H9 (cell line): ENCODE results near the gene IGFBP3. TPM values are rescaled to one million over a fixed set of nuclear protein-coding genes. Genes with fewer than 3 reads are reported as not detected.

Source experiments
- DNase-seq: peaks from one replicate; pipeline ENCODE4 v3.0.0-alpha.2; 2017
- H2AFZ ChIP-seq: one replicate; pipeline ENCODE4 v1.6.1; 2013; ENCODE audit warnings: mild to moderate bottlenecking, low read length, control low read depth, moderate library complexity
- H2AK5ac ChIP-seq: 2 replicates; pipeline ENCODE4 v1.6.1; 2013; ENCODE audit warnings: low read length, control low read depth, mixed read lengths; ENCODE audit not compliant: insufficient read length
- H2BK120ac ChIP-seq: one replicate; pipeline ENCODE4 v1.6.1; 2013; ENCODE audit warnings: low read depth, mild to moderate bottlenecking, low read length, control low read depth, inconsistent platforms; ENCODE audit not compliant: poor library complexity, severe bottlenecking
- H2BK12ac ChIP-seq: 2 replicates; pipeline ENCODE4 v1.6.1; 2013; ENCODE audit warnings: low read length, control low read depth, mixed read lengths, low read depth; ENCODE audit not compliant: insufficient read length
- H2BK15ac ChIP-seq: 2 replicates; pipeline ENCODE4 v1.6.1; 2013; ENCODE audit warnings: low read depth, low read length, control low read depth
- H2BK20ac ChIP-seq: one replicate; pipeline ENCODE4 v1.6.1; 2013; ENCODE audit warnings: low read depth, mild to moderate bottlenecking, low read length, control low read depth, inconsistent platforms; ENCODE audit not compliant: poor library complexity, severe bottlenecking
- H2BK5ac ChIP-seq: 2 replicates; pipeline ENCODE4 v1.6.1; 2013; ENCODE audit warnings: low read length, control low read depth, mixed read lengths; ENCODE audit not compliant: insufficient read length
- H3K14ac ChIP-seq: 2 replicates; pipeline ENCODE4 v1.6.1; 2013; ENCODE audit warnings: low read length, control low read depth; ENCODE audit not compliant: insufficient read depth
- H3K18ac ChIP-seq: 2 replicates; pipeline ENCODE4 v1.6.1; 2013; ENCODE audit warnings: low read depth, mild to moderate bottlenecking, mixed read lengths, low read length, control low read depth; ENCODE audit not compliant: insufficient read length
- H3K23ac ChIP-seq: 2 replicates; pipeline ENCODE4 v1.6.1; 2013; ENCODE audit warnings: low read length, control low read depth, mixed read lengths, low read depth; ENCODE audit not compliant: insufficient read length
- H3K23me2 ChIP-seq: 2 replicates; pipeline ENCODE4 v1.6.1; 2013; ENCODE audit warnings: low read depth, mild to moderate bottlenecking, mixed read lengths, low read length, control low read depth; ENCODE audit not compliant: insufficient read length, poor library complexity, severe bottlenecking
- H3K27ac ChIP-seq: 2 replicates; pipeline ENCODE4 v1.5.1; 2013; ENCODE audit warnings: low read length, control low read depth, mixed read lengths, low read depth; ENCODE audit not compliant: insufficient read length
- H3K27me3 ChIP-seq: 2 replicates; pipeline ENCODE4 v1.6.1; 2013; ENCODE audit warnings: low read length, control low read depth, inconsistent platforms; ENCODE audit not compliant: insufficient read depth
- H3K4ac ChIP-seq: 2 replicates; pipeline ENCODE4 v1.6.1; 2013; ENCODE audit warnings: low read depth, mild to moderate bottlenecking, control low read depth, inconsistent platforms, low read length, moderate library complexity
- H3K4me1 ChIP-seq: 2 replicates; pipeline ENCODE4 v1.6.1; 2013; ENCODE audit warnings: low read length, control low read depth, inconsistent platforms; ENCODE audit not compliant: insufficient read depth
- H3K4me2 ChIP-seq: 2 replicates; pipeline ENCODE4 v1.6.1; 2013; ENCODE audit warnings: low read length, control low read depth, mixed read lengths; ENCODE audit not compliant: insufficient read length, insufficient read depth
- H3K56ac ChIP-seq: 2 replicates; pipeline ENCODE4 v1.6.1; 2013; ENCODE audit warnings: low read depth, mild to moderate bottlenecking, mixed read lengths, low read length, control low read depth; ENCODE audit not compliant: insufficient read length
- H3K79me1 ChIP-seq: 2 replicates; pipeline ENCODE4 v1.6.1; 2013; ENCODE audit warnings: low read depth, mild to moderate bottlenecking, moderate library complexity, low read length, control low read depth, inconsistent platforms; ENCODE audit not compliant: insufficient read depth, poor library complexity, severe bottlenecking
- H3K79me2 ChIP-seq: 2 replicates; pipeline ENCODE4 v1.6.1; 2013; ENCODE audit warnings: low read length, control low read depth, inconsistent platforms; ENCODE audit not compliant: insufficient read depth
- H3K9ac ChIP-seq: 2 replicates; pipeline ENCODE4 v1.6.1; 2013; ENCODE audit warnings: low read length, control low read depth, mixed read lengths; ENCODE audit not compliant: insufficient read length; ENCODE audit errors: extremely low read depth
- H3K9me3 ChIP-seq: one replicate; pipeline ENCODE4 v1.6.1; 2013; ENCODE audit warnings: low read depth, low read length, inconsistent platforms; ENCODE audit not compliant: control insufficient read depth
- H3T11ph ChIP-seq: one replicate; pipeline ENCODE4 v1.6.1; 2013; ENCODE audit warnings: mild to moderate bottlenecking, low read length, control low read depth, inconsistent platforms
- H4K20me1 ChIP-seq: one replicate; pipeline ENCODE4 v1.6.1; 2013; ENCODE audit not compliant: control insufficient read depth, insufficient read length, insufficient read depth
- H4K5ac ChIP-seq: 2 replicates; pipeline ENCODE4 v1.6.1; 2013; ENCODE audit warnings: low read depth, mild to moderate bottlenecking, mixed read lengths, low read length, control low read depth; ENCODE audit not compliant: insufficient read length
- H4K8ac ChIP-seq: replicated peaks from 2 replicates; pipeline ENCODE4 v1.6.1; 2013; ENCODE audit warnings: low read length, control low read depth, mixed read lengths, low read depth; ENCODE audit not compliant: insufficient read length
- H4K91ac ChIP-seq: 2 replicates; pipeline ENCODE4 v1.6.1; 2013; ENCODE audit warnings: low read depth, mild to moderate bottlenecking, moderate library complexity, mixed read lengths, low read length, control low read depth; ENCODE audit not compliant: insufficient read length
- H3K27ac Mint-ChIP-seq, 3 experiments: 2 replicates in 2 of 3; 3 replicates in 1 of 3; pipeline ENCODE4 v1.8.0; 2020 to 2021; ENCODE audit warnings: mixed read lengths in 3 of 3, mild to moderate bottlenecking in 1 of 3, moderate library complexity in 1 of 3
- H3K27me3 Mint-ChIP-seq: 2 replicates; pipeline ENCODE4 v1.8.0; 2021; ENCODE audit warnings: low read depth, mild to moderate bottlenecking, moderate library complexity, mixed read lengths
- H3K36me3 Mint-ChIP-seq, 3 experiments: 2 replicates in 2 of 3; 3 replicates in 1 of 3; pipeline ENCODE4 v1.8.0; 2020 to 2021; ENCODE audit warnings: low read depth in 3 of 3, mixed read lengths in 3 of 3; ENCODE audit not compliant: insufficient read depth in 1 of 3
- H3K4me1 Mint-ChIP-seq, 2 experiments: 2 replicates each; pipeline ENCODE4 v1.8.0; 2020; ENCODE audit warnings: mixed read lengths in 2 of 2
- H3K4me3 Mint-ChIP-seq, 2 experiments: 2 replicates in 1 of 2; 3 replicates in 1 of 2; pipeline ENCODE4 v1.8.0; 2020 to 2021; ENCODE audit warnings: mild to moderate bottlenecking in 2 of 2, mixed read lengths in 2 of 2, moderate library complexity in 1 of 2
- H3K9me3 Mint-ChIP-seq, 2 experiments: 2 replicates in 1 of 2; 3 replicates in 1 of 2; pipeline ENCODE4 v1.8.0; 2020; ENCODE audit warnings: mild to moderate bottlenecking in 2 of 2, mixed read lengths in 2 of 2, moderate library complexity in 1 of 2
- CTCF ChIP-seq: fragments of 200-600 bp; sonication (generic); conservative IDR thresholded peaks from 3 replicates; pipeline ENCODE4 v1.8.0; 2021; ENCODE audit warnings: antibody characterized with exemption, mild to moderate bottlenecking
- WGBS: extraction: QIAGEN DNeasy Blood & Tissue Kit; methylation state at CpG from one replicate; pipeline ENCODE4 v1.1.7; 2013; ENCODE audit warnings: missing lambda C conversion rate, low lambda C conversion rate, mixed read lengths; ENCODE audit not compliant: insufficient read length; ENCODE audit errors: extremely low coverage; 5-methylcytosine and 5-hydroxymethylcytosine counted together
- total RNA-seq: library from RNA; stranded (reverse); gene quantifications from 2 replicates; pipeline ENCODE4 v1.2.1, GENCODE V29; 2021

The IGFBP3 gene
- total RNA-seq, 1 experiment from 2014 or later: 10.0 TPM

- no peak overlapping the region for H3K18ac ChIP-seq
- H4K91ac ChIP-seq: no peak overlapping the region
- no peak overlapping the region for H3K27ac Mint-ChIP-seq
- H4K5ac ChIP-seq: no peak overlapping the region
- H4K20me1 ChIP-seq: no peaks in the 10 kb centered on the region
- H2AK5ac ChIP-seq: no peak overlapping the region
- H2BK120ac ChIP-seq: no peak overlapping the region
- H3K4me2 ChIP-seq: no peak overlapping the region
- H2BK12ac ChIP-seq: no peak overlapping the region
- H3K36me3 Mint-ChIP-seq: peaks cover 10 to 26% (median 15%) of the 10 kb centered on the region in 3 experiments; a peak in 6 of 7 replicates
- no peak overlapping the region for H3K23ac ChIP-seq
- H3K79me1 ChIP-seq: no peaks in the 10 kb centered on the region
- H3K4me3 Mint-ChIP-seq: no peak overlapping the region
- H3K9ac ChIP-seq: no peak overlapping the region
- H3K4ac ChIP-seq: no peak overlapping the region
- no peak overlapping the region for H4K8ac ChIP-seq
- no peak overlapping the region for H2AFZ ChIP-seq
- peaks cover 5 to 9% of the 10 kb centered on the region in 2 experiments for H3K4me1 Mint-ChIP-seq
- no peak overlapping the region for H3K56ac ChIP-seq
- no peak for DNase-seq
- peaks cover 6% of the 10 kb centered on the region; the same call in 1 of the 2 replicates for H3K4me1 ChIP-seq
- H3K27me3 ChIP-seq: no peaks in the 10 kb centered on the region
- no peak overlapping the region for H3T11ph ChIP-seq
- TF ChIP-seq CTCF: no peak
- no peaks in the 10 kb centered on the region for H3K23me2 ChIP-seq
- H3K79me2 ChIP-seq: no peaks in the 10 kb centered on the region
- WGBS: no CpG with 5 or more reads among the region's 9 CpGs
- H3K27me3 Mint-ChIP-seq: peaks cover 34% of the 10 kb centered on the region
- H3K27ac ChIP-seq: no peak overlapping the region
- no peak overlapping the region for H3K14ac ChIP-seq
- H3K9me3 ChIP-seq: peaks cover 15% of the 10 kb centered on the region
- no peak overlapping the region for H2BK5ac ChIP-seq
- H2BK15ac ChIP-seq: no peak overlapping the region
- H2BK20ac ChIP-seq: no peak overlapping the region
- peaks cover 28 to 33% of the 10 kb centered on the region in 2 experiments for H3K9me3 Mint-ChIP-seq
These were observed 39.8 kb downstream of the IGFBP3 start for GRCh38 chr7:45881280-45881758.
